Fibroblast of the aortic adventitia (primary cell): ENCODE data around the gene COASY. TPM values are rescaled to one million over a fixed set of nuclear protein-coding genes. Genes with fewer than 3 reads are reported as not detected.
"Not testable (repeated sequence)": the region's sequence is repeated elsewhere in the genome, so short reads cannot be mapped to it uniquely, and the experiment has no call there.

Experiments used
- DNase-seq: peaks from one replicate; pipeline ENCODE4 v3.0.0-alpha.2; 2010; ENCODE audit warnings: low read depth
- H3K4me3 ChIP-seq: 2 replicates; pipeline ENCODE4 v1.5.1; 2011; ENCODE audit warnings: low read depth, mild to moderate bottlenecking, control low read depth, low read length, moderate library complexity
- total RNA-seq: library from RNA; depleted of rRNA; stranded (reverse); fragments of >200 nt; gene quantifications from 2 replicates; pipeline ENCODE4 v1.2.3, GENCODE V29; 2012; ENCODE audit warnings: low replicate concordance
- TF ChIP-seq, protein P1 (sequence below): IDR thresholded peaks from 2 replicates; pipeline ENCODE4 v1.5.1; 2011; ENCODE audit warnings: mild to moderate bottlenecking, low read length, control low read depth, inconsistent platforms; ENCODE audit not compliant: insufficient read depth

COASY gene
- total RNA-seq, 1 donor, result 19.1 TPM

DNA sequence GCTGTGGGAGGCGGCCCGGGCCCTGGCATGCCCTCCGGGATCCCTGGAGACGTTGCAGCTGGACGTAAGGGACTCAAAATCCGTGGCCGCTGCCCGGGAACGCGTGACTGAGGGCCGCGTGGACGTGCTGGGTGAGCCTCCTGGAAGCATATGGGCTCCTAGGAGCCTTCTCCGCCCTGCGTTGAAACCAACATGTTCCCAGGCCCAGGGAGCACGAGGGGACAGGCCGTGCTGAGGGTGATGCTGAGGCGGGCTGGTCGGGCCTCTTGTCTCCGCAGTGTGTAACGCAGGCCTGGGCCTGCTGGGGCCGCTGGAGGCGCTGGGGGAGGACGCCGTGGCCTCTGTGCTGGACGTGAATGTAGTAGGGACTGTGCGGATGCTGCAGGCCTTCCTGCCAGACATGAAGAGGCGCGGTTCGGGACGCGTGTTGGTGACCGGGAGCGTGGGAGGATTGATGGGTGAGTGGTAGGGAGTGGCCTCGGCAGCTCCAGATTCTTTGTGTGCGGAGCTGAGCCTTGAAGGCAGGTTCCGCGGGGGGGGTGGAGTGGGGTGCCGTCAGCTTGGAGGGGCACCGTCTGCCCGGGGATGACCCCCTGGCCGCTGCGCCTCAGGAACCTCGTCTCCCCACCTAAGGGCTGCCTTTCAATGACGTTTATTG, 8.7 kb upstream of the COASY start:
- H3K4me3 ChIP-seq, result no peak overlapping the region

DNA sequence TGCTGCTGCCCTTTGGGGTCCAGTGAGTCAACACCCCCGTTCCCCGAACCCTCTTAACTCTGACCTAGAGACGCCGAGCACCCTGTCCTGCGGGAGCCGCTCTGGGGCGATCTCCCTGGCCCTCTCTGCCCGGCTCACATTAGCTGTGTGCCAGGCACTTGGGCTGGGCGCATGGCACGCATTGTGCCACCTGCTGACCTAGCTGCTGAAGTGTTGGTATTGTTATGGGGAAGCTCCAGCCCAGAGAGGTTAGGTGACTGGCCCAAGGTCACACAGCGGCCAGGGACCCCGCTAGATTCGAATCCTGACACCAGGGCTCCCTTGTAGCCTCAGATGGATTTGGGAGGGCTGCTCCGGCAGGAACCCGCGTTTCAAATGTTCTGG, 8.1 kb upstream of the COASY start:
- DNase-seq, result no peak
- TF ChIP-seq, protein P1, sequence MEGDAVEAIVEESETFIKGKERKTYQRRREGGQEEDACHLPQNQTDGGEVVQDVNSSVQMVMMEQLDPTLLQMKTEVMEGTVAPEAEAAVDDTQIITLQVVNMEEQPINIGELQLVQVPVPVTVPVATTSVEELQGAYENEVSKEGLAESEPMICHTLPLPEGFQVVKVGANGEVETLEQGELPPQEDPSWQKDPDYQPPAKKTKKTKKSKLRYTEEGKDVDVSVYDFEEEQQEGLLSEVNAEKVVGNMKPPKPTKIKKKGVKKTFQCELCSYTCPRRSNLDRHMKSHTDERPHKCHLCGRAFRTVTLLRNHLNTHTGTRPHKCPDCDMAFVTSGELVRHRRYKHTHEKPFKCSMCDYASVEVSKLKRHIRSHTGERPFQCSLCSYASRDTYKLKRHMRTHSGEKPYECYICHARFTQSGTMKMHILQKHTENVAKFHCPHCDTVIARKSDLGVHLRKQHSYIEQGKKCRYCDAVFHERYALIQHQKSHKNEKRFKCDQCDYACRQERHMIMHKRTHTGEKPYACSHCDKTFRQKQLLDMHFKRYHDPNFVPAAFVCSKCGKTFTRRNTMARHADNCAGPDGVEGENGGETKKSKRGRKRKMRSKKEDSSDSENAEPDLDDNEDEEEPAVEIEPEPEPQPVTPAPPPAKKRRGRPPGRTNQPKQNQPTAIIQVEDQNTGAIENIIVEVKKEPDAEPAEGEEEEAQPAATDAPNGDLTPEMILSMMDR, result no peak
- peak overlapping the region; percentile 89 for H3K4me3 ChIP-seq

More for the DNA sequence above, 8.7 kb upstream of the COASY start:
- DNase-seq, result no peak
- TF ChIP-seq, protein P1, result no peak

- TF ChIP-seq, protein P1, result no peak
- H3K4me3 ChIP-seq, result peak overlapping the region; percentile 89
Measured at GRCh38 chr17:42554250-42555121, 7.5 kb upstream of the COASY start.

GRCh38 chr17:42555122-42555622, 6.8 kb upstream of the COASY start:
- TF ChIP-seq, protein P1, result no peak
- DNase-seq, result no peak
- peak overlapping the region; percentile 89 for H3K4me3 ChIP-seq

More at GRCh38 chr17:42554250-42555121, 7.5 kb upstream of the COASY start:
- peak; percentile 68 for DNase-seq

DNA sequence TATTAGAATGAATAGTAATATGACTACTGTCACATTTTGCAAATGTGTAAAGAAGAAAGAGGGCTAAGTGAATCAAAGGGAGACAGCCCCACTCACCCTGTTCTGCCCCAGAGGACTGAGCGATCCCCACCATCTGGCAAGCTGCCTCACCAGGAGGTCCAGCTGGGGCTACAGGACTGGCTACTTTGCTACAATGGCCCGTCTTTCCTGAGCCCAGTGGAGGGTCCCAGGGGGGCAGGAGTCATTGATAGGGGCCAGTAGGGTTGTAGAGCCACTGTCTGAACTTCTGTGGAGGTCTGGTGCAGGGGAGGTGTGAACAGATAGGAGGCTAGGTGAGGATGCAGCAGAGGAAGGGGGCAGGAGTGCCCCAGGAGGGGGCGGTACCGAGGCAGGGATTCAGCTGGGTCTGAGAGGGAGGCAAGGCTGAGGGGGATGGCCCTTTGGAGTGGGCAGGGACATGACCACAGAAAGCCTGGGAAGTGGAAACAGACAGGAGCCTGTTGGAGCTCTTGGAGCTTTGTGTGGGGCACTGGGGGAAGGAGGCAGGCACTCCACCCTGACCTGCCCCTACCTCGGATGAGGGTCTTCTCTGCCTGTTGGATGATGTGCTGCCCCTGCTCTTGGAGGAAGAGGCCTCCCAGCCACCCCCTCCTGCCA, 5.9 kb upstream of the COASY start:
- H3K4me3 ChIP-seq, DNase-seq: not testable (repeated sequence)
- TF ChIP-seq, protein P1, result peak; percentile 16

- TF ChIP-seq, protein P1, result no peak
- H3K4me3 ChIP-seq, result no peak overlapping the region
- DNase-seq, result no peak
Measured at GRCh38 chr17:42559075-42559474, 2.9 kb upstream of the COASY start.
